ENCODE measurements around the gene ABCG8.

The ABCG8 gene

GRCh38 chr2:43812947-43813346 is 25.8 kb upstream of the ABCG8 start:
- DNase-seq (ENCODE audit: low spot score in 2 of 2): no peak
- no peaks in the 10 kb centered on the region for H3K9me3 ChIP-seq
- no peaks in the 10 kb centered on the region for H3K27me3 ChIP-seq (ENCODE audit: low read depth)
- no peak overlapping the region for H3K4me3 ChIP-seq
- H3K4me1 ChIP-seq: peaks cover 9% of the 10 kb centered on the region
- no peaks in the 10 kb centered on the region for H3K36me3 ChIP-seq (replicated peaks)
- in situ Hi-C loops (cut with MboI; ENCODE audit: low sequenced_read_pairs): no loop called here

- H3K36me3 ChIP-seq (replicated peaks): no peaks in the 10 kb centered on the region
- in situ Hi-C loops (cut with MboI; ENCODE audit: low sequenced_read_pairs): no loop called here
- peaks cover 9% of the 10 kb centered on the region for H3K4me1 ChIP-seq
These were observed 24.1 kb upstream of the ABCG8 start for GRCh38 chr2:43814711-43815110.

GRCh38 chr2:43818761-43819160 is 20.0 kb upstream of the ABCG8 start:
- in situ Hi-C loops (cut with MboI; ENCODE audit: low sequenced_read_pairs): no loop called here
- Histone ChIP-seq H3K9me3 (no peaks in the 10 kb centered on the region), H3K27me3 (ENCODE audit: low read depth) (peaks cover 14% of the 10 kb centered on the region), H3K4me3 (no peak overlapping the region), H3K36me3 (replicated peaks) (no peaks in the 10 kb centered on the region), H3K4me1 (no peaks in the 10 kb centered on the region)
- no peak for DNase-seq (ENCODE audit: low spot score in 2 of 2)

More at GRCh38 chr2:43814711-43815110, 24.1 kb upstream of the ABCG8 start:
- no peak overlapping the region for H3K4me3 ChIP-seq
- no peak for DNase-seq (ENCODE audit: low spot score in 2 of 2)
- H3K27me3 ChIP-seq (ENCODE audit: low read depth): peaks cover 8% of the 10 kb centered on the region
- no peaks in the 10 kb centered on the region for H3K9me3 ChIP-seq

- H3K4me1 ChIP-seq: no peaks in the 10 kb centered on the region
- H3K9me3 ChIP-seq: no peaks in the 10 kb centered on the region
- no peak for DNase-seq (ENCODE audit: low spot score in 2 of 2)
- H3K4me3 ChIP-seq: no peak overlapping the region
- H3K27me3 ChIP-seq (ENCODE audit: low read depth): peaks cover 14% of the 10 kb centered on the region
- in situ Hi-C loops (cut with MboI; ENCODE audit: low sequenced_read_pairs): no loop called here
- no peaks in the 10 kb centered on the region for H3K36me3 ChIP-seq (replicated peaks)
These were observed 19.1 kb upstream of the ABCG8 start for GRCh38 chr2:43819491-43820163.

- Histone ChIP-seq H3K36me3 (replicated peaks) (no peaks in the 10 kb centered on the region), H3K4me3 (no peak overlapping the region), H3K9me3 (no peaks in the 10 kb centered on the region), H3K27me3 (ENCODE audit: low read depth) (peaks cover 14% of the 10 kb centered on the region), H3K4me1 (no peaks in the 10 kb centered on the region)
- in situ Hi-C loops (cut with MboI; ENCODE audit: low sequenced_read_pairs): no loop called here
- no peak for DNase-seq (ENCODE audit: low spot score in 2 of 2)
These were observed 15.9 kb upstream of the ABCG8 start for GRCh38 chr2:43822839-43823238.

- no peak for DNase-seq (ENCODE audit: low spot score in 2 of 2)
- Histone ChIP-seq H3K4me3 (no peak overlapping the region), H3K9me3 (no peaks in the 10 kb centered on the region), H3K27me3 (ENCODE audit: low read depth) (peaks cover 14% of the 10 kb centered on the region), H3K4me1 (no peaks in the 10 kb centered on the region), H3K36me3 (replicated peaks) (no peaks in the 10 kb centered on the region)
- in situ Hi-C loops (cut with MboI; ENCODE audit: low sequenced_read_pairs): no loop called here
These were observed 15.0 kb upstream of the ABCG8 start for GRCh38 chr2:43823751-43824150.

GRCh38 chr2:43824512-43824911 is 14.3 kb upstream of the ABCG8 start:
- in situ Hi-C loops (cut with MboI; ENCODE audit: low sequenced_read_pairs): no loop called here
- DNase-seq (ENCODE audit: low spot score in 2 of 2): no peak

GRCh38 chr2:43824951-43825493 is 13.7 kb upstream of the ABCG8 start:
- DNase-seq (ENCODE audit: low spot score in 2 of 2): no peak
- in situ Hi-C loops (cut with MboI; ENCODE audit: low sequenced_read_pairs): no loop called here

More at GRCh38 chr2:43824512-43824911, 14.3 kb upstream of the ABCG8 start:
- Histone ChIP-seq H3K36me3 (replicated peaks) (no peaks in the 10 kb centered on the region), H3K27me3 (ENCODE audit: low read depth) (peaks cover 8% of the 10 kb centered on the region), H3K4me1 (no peaks in the 10 kb centered on the region), H3K4me3 (no peak overlapping the region), H3K9me3 (no peaks in the 10 kb centered on the region)

GRCh38 chr2:43825841-43826240 is 12.9 kb upstream of the ABCG8 start:
- Histone ChIP-seq H3K4me1 (no peaks in the 10 kb centered on the region), H3K36me3 (replicated peaks) (no peaks in the 10 kb centered on the region), H3K27me3 (ENCODE audit: low read depth) (peaks cover 10% of the 10 kb centered on the region; the same call in 1 of the 2 replicates), H3K4me3 (no peak overlapping the region), H3K9me3 (no peaks in the 10 kb centered on the region)
- in situ Hi-C loops (cut with MboI; ENCODE audit: low sequenced_read_pairs): no loop called here
- DNase-seq (ENCODE audit: low spot score in 2 of 2): no peak

More at GRCh38 chr2:43824951-43825493, 13.7 kb upstream of the ABCG8 start:
- Histone ChIP-seq H3K4me3 (no peak overlapping the region), H3K4me1 (no peaks in the 10 kb centered on the region), H3K9me3 (no peaks in the 10 kb centered on the region), H3K27me3 (ENCODE audit: low read depth) (peaks cover 7% of the 10 kb centered on the region; the same call in 1 of the 2 replicates), H3K36me3 (replicated peaks) (no peaks in the 10 kb centered on the region)

GRCh38 chr2:43826305-43827250 is 12.2 kb upstream of the ABCG8 start:
- H3K27me3 ChIP-seq (ENCODE audit: low read depth): peaks cover 7% of the 10 kb centered on the region; the same call in 1 of the 2 replicates
- H3K9me3 ChIP-seq: no peaks in the 10 kb centered on the region
- H3K36me3 ChIP-seq (replicated peaks): no peaks in the 10 kb centered on the region
- no peak overlapping the region for H3K4me3 ChIP-seq
- H3K4me1 ChIP-seq: no peaks in the 10 kb centered on the region
- in situ Hi-C loops (cut with MboI; ENCODE audit: low sequenced_read_pairs): no loop called here
- no peak for DNase-seq (ENCODE audit: low spot score in 2 of 2)

GRCh38 chr2:43831543-43832294 is 7.1 kb upstream of the ABCG8 start:
- Histone ChIP-seq H3K9me3 (no peaks in the 10 kb centered on the region), H3K4me1 (no peaks in the 10 kb centered on the region), H3K36me3 (replicated peaks) (no peaks in the 10 kb centered on the region), H3K27me3 (ENCODE audit: low read depth) (peaks cover 7% of the 10 kb centered on the region; the same call in 1 of the 2 replicates), H3K4me3 (no peak overlapping the region)
- in situ Hi-C loops (cut with MboI; ENCODE audit: low sequenced_read_pairs): no loop called here
- DNase-seq (ENCODE audit: low spot score in 2 of 2): no peak

GRCh38 chr2:43832457-43832856 is 6.3 kb upstream of the ABCG8 start:
- Histone ChIP-seq H3K36me3 (replicated peaks) (no peaks in the 10 kb centered on the region), H3K4me1 (no peaks in the 10 kb centered on the region), H3K4me3 (no peak overlapping the region), H3K27me3 (ENCODE audit: low read depth) (peaks cover 7% of the 10 kb centered on the region; the same call in 1 of the 2 replicates), H3K9me3 (no peaks in the 10 kb centered on the region)
- in situ Hi-C loops (cut with MboI; ENCODE audit: low sequenced_read_pairs): no loop called here
- no peak for DNase-seq (ENCODE audit: low spot score in 2 of 2)

DNA sequence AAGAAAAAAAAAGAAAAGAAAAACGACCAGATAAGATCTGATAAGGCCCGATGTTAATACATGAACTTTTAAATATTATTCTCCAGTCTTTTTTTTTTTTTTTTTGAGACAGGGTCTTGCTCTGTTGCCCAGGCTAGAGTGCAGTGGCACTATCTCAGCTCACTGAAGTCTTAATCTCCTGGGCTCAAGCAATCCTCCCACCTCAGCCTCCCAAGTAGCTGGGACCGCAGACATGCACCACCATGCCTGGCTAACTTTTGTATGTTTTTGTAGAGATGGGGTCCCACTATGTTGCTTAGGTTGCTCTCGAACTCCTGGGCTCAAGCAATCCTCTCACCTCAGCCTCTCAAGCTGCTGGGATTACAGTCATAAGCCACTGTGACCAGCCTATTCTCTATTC is 1.7 kb upstream of the ABCG8 start:
- DNase-seq (ENCODE audit: low spot score in 2 of 2): no peak
- no peaks in the 10 kb centered on the region for H3K9me3 ChIP-seq
- in situ Hi-C loops (cut with MboI; ENCODE audit: low sequenced_read_pairs): no loop called here
- no peaks in the 10 kb centered on the region for H3K36me3 ChIP-seq (replicated peaks)
- no peaks in the 10 kb centered on the region for H3K4me1 ChIP-seq
- no peaks in the 10 kb centered on the region; the same call in 1 of the 2 replicates for H3K27me3 ChIP-seq (ENCODE audit: low read depth)
- no peak overlapping the region for H3K4me3 ChIP-seq

All from HAP-1 (cell line).